Loucy (cell line): Measurements from ENCODE around the gene ENOX1.

Experiments
- H2AFZ ChIP-seq: fragments of 200-600 bp; sonication (generic); 2 replicates; pipeline ENCODE4 v1.6.0; 2016; ENCODE audit warnings: antibody characterized with exemption, mild to moderate bottlenecking, low read length, moderate library complexity
- H3F3A ChIP-seq: fragments of 200-600 bp; 2 replicates; pipeline ENCODE4 v1.6.0; 2016; ENCODE audit warnings: antibody characterized with exemption, low read depth, mild to moderate bottlenecking
- H3K27me3 ChIP-seq: fragments of 200-600 bp; sonication (generic); 2 replicates; pipeline ENCODE4 v1.6.1; 2014; ENCODE audit warnings: low read length, mild to moderate bottlenecking; ENCODE audit not compliant: insufficient read depth, poor library complexity, severe bottlenecking
- H3K36me3 ChIP-seq: fragments of 200-600 bp; sonication (generic); 2 replicates; pipeline ENCODE4 v1.6.1; 2016; ENCODE audit warnings: low read length; ENCODE audit not compliant: insufficient read depth
- H3K4me1 ChIP-seq: fragments of 200-600 bp; sonication (generic); 2 replicates; pipeline ENCODE4 v1.5.1; 2014; ENCODE audit warnings: low read length, mild to moderate bottlenecking; ENCODE audit not compliant: insufficient read depth, poor library complexity, severe bottlenecking
- H3K4me2 ChIP-seq: fragments of 200-600 bp; sonication (generic); 2 replicates; pipeline ENCODE4 v1.6.0; 2014; ENCODE audit warnings: antibody characterized with exemption, low read length, low read depth, mild to moderate bottlenecking; ENCODE audit not compliant: poor library complexity, severe bottlenecking
- H3K4me3 ChIP-seq: fragments of 200-600 bp; sonication (generic); 2 replicates; pipeline ENCODE4 v1.5.1; 2014; ENCODE audit warnings: low read length, mild to moderate bottlenecking, mixed read lengths; ENCODE audit not compliant: poor library complexity, severe bottlenecking
- H3K79me2 ChIP-seq: fragments of 200-600 bp; sonication (generic); 2 replicates; pipeline ENCODE4 v1.6.1; 2014; ENCODE audit warnings: low read length; ENCODE audit not compliant: insufficient read depth
- H3K9ac ChIP-seq: fragments of 200-600 bp; sonication (generic); 2 replicates; pipeline ENCODE4 v1.6.0; 2014; ENCODE audit warnings: mild to moderate bottlenecking, low read depth, low read length, moderate library complexity; ENCODE audit not compliant: poor library complexity, severe bottlenecking
- H3K9me2 ChIP-seq: fragments of 200-600 bp; sonication (generic); replicated peaks from 2 replicates; pipeline ENCODE4 v1.6.1; 2016; ENCODE audit warnings: low read depth, low read length, mixed read lengths
- H3K9me3 ChIP-seq: fragments of 200-600 bp; sonication (generic); 2 replicates; pipeline ENCODE4 v1.6.1; 2014; ENCODE audit warnings: mild to moderate bottlenecking, antibody characterized with exemption, low read length, low read depth; ENCODE audit not compliant: insufficient read depth
- H4K20me1 ChIP-seq: fragments of 200-600 bp; sonication (generic); 2 replicates; pipeline ENCODE4 v1.6.0; 2014; ENCODE audit warnings: antibody characterized with exemption, low read length, mild to moderate bottlenecking; ENCODE audit not compliant: insufficient read depth, poor library complexity, severe bottlenecking
- CTCF ChIP-seq: fragments of 200-600 bp; sonication (generic); conservative IDR thresholded peaks from 2 replicates; pipeline ENCODE4 v1.5.1; 2014; ENCODE audit warnings: mild to moderate bottlenecking, antibody characterized with exemption, low read length
- EZH2phosphoT487 ChIP-seq: fragments of 200-600 bp; IDR thresholded peaks from 2 replicates; pipeline ENCODE4 v1.6.1; 2018; ENCODE audit warnings: antibody characterized with exemption, mild to moderate bottlenecking, moderate library complexity, borderline replicate concordance

Gene ENOX1

GRCh38 chr13:43402380-43402779 is 384.4 kb downstream of the ENOX1 start:
- H3K27me3 ChIP-seq, result no peaks in the 10 kb centered on the region
- H3K36me3 ChIP-seq, result no peaks in the 10 kb centered on the region
- no peaks in the 10 kb centered on the region for H3F3A ChIP-seq

GRCh38 chr13:43401361-43401760 is 385.4 kb downstream of the ENOX1 start:
- H3K4me2 ChIP-seq, result no peak overlapping the region
- no peaks in the 10 kb centered on the region for H3K9me2 ChIP-seq
- no peaks in the 10 kb centered on the region for H3K4me1 ChIP-seq
- H3K36me3 ChIP-seq, result no peaks in the 10 kb centered on the region
- H2AFZ ChIP-seq, result no peak overlapping the region
- H3K9me3 ChIP-seq, result no peaks in the 10 kb centered on the region
- no peak overlapping the region for H3K9ac ChIP-seq
- no peak overlapping the region for H3K4me3 ChIP-seq
- no peaks in the 10 kb centered on the region for H3K79me2 ChIP-seq
- H4K20me1 ChIP-seq, result no peaks in the 10 kb centered on the region
- H3F3A ChIP-seq, result no peaks in the 10 kb centered on the region
- no peaks in the 10 kb centered on the region for H3K27me3 ChIP-seq
- no peak for TF ChIP-seq CTCF
- no peak for TF ChIP-seq EZH2phosphoT487

More at GRCh38 chr13:43402380-43402779, 384.4 kb downstream of the ENOX1 start:
- Histone ChIP-seq H3K9me2 (no peaks in the 10 kb centered on the region), H3K9ac (no peak overlapping the region), H3K4me3 (no peak overlapping the region), H3K4me1 (no peaks in the 10 kb centered on the region), H3K4me2 (no peak overlapping the region), H2AFZ (no peak overlapping the region), H3K79me2 (no peaks in the 10 kb centered on the region), H4K20me1 (no peaks in the 10 kb centered on the region), H3K9me3 (no peaks in the 10 kb centered on the region)
- TF ChIP-seq CTCF (no peak), EZH2phosphoT487 (no peak)

GRCh38 chr13:43397111-43397510 is 389.7 kb downstream of the ENOX1 start:
- Histone ChIP-seq H3K79me2 (no peaks in the 10 kb centered on the region), H3K4me2 (no peak overlapping the region), H2AFZ (no peak overlapping the region), H3K27me3 (no peaks in the 10 kb centered on the region), H3K9ac (no peak overlapping the region), H3K4me3 (no peak overlapping the region), H3K9me2 (no peaks in the 10 kb centered on the region), H3K9me3 (no peaks in the 10 kb centered on the region), H3K4me1 (no peaks in the 10 kb centered on the region), H4K20me1 (no peaks in the 10 kb centered on the region), H3F3A (no peaks in the 10 kb centered on the region), H3K36me3 (no peaks in the 10 kb centered on the region)
- no peak for TF ChIP-seq CTCF
- no peak for TF ChIP-seq EZH2phosphoT487
